HG03342 (cell line): ENCODE results near the gene PEX14.

ENCODE experiments used
- ATAC-seq: cut with Tn5 transposase; IDR thresholded peaks from one replicate; pipeline ENCODE4 v1.9.1; 2021; ENCODE audit warnings: mild to moderate bottlenecking, moderate library complexity; ENCODE audit not compliant: unreplicated experiment

The PEX14 gene

GRCh38 chr1:10629816-10630571 lies 155.2 kb downstream of the PEX14 start:
- ATAC-seq = no peak

GRCh38 chr1:10630661-10631120 lies 155.9 kb downstream of the PEX14 start:
- no peak for ATAC-seq

- no peak for ATAC-seq
These were observed 156.5 kb downstream of the PEX14 start for GRCh38 chr1:10631121-10631810.

- ATAC-seq = no peak
These were observed 157.3 kb downstream of the PEX14 start for GRCh38 chr1:10631811-10632593.

GRCh38 chr1:10632691-10633090 lies 157.9 kb downstream of the PEX14 start:
- ATAC-seq = no peak

GRCh38 chr1:10633416-10633815 lies 158.7 kb downstream of the PEX14 start:
- no peak for ATAC-seq

- ATAC-seq = no peak
These were observed 159.3 kb downstream of the PEX14 start for GRCh38 chr1:10634075-10634427.

GRCh38 chr1:10634428-10635084 lies 159.8 kb downstream of the PEX14 start:
- ATAC-seq = no peak

- ATAC-seq = no peak
These were observed 160.5 kb downstream of the PEX14 start for GRCh38 chr1:10635085-10635896.

- no peak for ATAC-seq
These were observed 161.2 kb downstream of the PEX14 start for GRCh38 chr1:10635992-10636391.

GRCh38 chr1:10637400-10637799 lies 162.7 kb downstream of the PEX14 start:
- ATAC-seq = no peak

GRCh38 chr1:10637834-10638558 lies 163.2 kb downstream of the PEX14 start:
- no peak for ATAC-seq

- no peak for ATAC-seq
These were observed 163.8 kb downstream of the PEX14 start for GRCh38 chr1:10638559-10639005.

GRCh38 chr1:10639011-10639774 lies 164.4 kb downstream of the PEX14 start:
- ATAC-seq = no peak

GRCh38 chr1:10639775-10640578 lies 165.2 kb downstream of the PEX14 start:
- ATAC-seq = no peak

GRCh38 chr1:10640843-10641553 lies 166.2 kb downstream of the PEX14 start:
- ATAC-seq = no peak

- no peak for ATAC-seq
These were observed 167.2 kb downstream of the PEX14 start for GRCh38 chr1:10641976-10642375.
